HG02973 (cell line): Measurements from ENCODE around the gene LY6G6F.

Experiments used
- ATAC-seq: cut with Tn5 transposase; IDR thresholded peaks from one replicate; pipeline ENCODE4 v1.9.1; 2021; ENCODE audit warnings: moderate library complexity; ENCODE audit not compliant: unreplicated experiment

The LY6G6F gene

DNA sequence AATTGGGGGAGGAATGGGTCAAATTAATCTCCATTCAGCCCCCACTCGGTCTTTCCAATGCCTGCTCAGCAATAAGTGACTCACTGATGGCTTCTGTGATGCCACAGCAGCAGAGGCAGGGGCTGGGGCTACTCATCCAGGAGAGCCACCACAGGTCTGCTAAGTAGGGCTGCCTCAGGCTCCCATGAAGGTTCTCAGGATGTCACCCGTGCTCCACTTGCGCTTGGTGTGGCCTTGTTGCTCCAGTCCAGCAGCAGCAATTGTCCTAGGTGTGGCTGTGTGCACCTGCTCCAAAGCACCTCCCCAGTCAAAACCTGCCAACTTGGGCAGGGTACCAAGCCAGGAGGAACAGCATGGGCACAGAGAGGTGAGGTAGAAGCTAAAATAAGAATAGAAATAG lies 15.5 kb downstream of the LY6G6F start:
- no peak for ATAC-seq

DNA sequence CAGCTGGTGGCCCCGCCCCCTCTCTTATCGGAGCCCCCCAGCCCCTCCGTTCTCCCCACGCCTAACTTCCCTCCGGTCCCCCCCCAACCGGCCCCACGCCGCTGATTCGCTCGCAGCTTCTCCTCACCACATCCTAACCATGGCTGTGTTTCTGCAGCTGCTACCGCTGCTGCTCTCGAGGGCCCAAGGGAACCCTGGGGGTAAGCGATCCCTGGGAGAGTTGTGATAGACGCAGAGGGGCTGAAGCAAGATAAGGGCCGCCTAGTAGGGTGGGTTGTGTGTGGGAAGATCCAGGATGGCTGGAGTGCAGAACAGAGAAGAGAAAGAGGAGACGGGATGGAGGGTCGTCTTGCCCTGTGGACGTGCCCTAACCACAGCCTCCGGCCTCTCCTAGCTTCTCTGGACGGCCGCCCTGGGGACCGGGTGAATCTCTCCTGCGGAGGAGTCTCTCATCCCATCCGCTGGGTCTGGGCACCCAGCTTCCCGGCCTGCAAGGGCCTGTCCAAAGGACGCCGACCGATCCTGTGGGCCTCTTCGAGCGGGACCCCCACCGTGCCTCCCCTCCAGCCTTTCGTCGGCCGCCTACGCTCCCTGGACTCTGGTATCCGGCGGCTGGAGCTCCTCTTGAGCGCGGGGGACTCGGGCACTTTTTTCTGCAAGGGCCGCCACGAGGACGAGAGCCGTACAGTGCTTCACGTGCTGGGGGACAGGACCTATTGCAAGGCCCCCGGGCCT lies 16.7 kb downstream of the LY6G6F start, which contains the start of gene MPIG6B:
Gene MPIG6B (plus strand): TSS at position 129 of the 735 bp plus-strand sequence. CDS start 11 bp downstream, at position 140.
- ATAC-seq = no peak

DNA sequence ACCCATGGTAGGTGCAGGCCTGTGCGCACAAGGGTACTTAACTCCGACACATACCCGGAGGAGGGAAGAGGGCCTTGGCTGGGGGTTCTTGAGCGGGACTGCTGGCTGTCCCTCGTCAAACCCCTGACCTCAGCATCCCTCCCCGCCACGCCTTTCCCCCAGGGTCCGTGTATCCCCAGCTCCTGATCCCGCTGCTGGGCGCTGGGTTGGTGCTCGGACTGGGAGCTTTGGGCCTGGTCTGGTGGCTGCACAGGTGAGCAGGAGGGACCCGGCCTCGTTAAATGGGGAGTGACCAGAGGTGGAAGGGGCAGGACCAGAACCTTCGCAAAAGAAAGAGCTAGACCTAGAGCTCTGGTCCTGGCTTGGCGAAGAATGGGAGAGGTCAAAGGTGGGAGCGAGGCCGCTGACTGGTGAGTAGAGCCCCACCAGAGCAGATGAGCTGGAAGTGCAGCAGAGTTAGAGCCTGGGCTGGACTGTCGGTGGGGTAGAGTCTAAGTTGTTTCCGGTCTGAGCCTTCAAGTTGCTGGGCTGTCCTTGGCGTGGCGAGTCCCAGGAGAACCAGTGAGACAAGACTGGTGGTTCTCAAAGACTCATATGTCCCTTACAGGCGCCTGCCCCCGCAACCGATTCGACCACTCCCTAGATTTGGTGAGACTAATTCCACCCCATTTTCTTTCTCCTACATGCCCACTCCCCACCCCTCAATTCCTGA lies 17.5 kb downstream of the LY6G6F start:
- no peak for ATAC-seq

DNA sequence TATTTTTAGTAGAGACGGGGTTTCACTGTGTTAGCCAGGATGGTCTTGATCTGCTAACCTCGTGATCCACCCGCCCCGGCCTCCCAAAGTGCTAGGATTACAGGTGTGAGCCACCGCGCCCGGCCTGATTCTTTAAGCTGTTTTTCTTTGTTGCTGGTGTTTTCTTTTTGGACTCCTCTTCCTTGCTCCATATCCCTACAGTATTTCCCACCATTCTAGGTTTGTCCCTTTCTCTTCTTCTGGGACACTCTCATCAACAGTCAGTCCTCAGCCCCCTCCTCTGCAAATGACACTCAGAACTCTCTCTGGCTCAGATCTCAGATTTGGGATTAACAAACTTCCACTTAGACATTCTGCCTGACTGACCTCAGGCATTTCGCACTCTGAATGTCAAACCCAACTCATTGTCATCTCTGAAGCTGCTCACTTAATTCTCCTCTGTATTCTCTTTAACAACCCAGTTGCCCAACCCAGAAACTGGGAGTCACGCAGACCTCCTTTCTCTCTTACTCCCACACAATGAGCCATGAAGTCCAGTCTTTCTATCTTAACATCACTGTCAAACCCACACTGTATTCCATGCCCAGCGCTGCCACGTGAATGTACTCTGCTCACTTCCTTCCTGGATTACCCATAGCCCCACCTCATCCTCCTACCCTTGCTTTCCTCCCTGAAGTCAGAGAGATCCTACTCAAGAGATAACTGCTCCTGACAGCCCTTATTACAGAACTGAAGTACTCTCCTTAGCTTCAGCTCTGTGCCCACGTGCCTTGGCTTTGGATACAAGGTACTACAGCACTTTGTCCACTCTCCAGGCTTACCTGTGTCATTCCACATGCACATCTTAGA lies 19.1 kb downstream of the LY6G6F start:
- no peak for ATAC-seq

DNA sequence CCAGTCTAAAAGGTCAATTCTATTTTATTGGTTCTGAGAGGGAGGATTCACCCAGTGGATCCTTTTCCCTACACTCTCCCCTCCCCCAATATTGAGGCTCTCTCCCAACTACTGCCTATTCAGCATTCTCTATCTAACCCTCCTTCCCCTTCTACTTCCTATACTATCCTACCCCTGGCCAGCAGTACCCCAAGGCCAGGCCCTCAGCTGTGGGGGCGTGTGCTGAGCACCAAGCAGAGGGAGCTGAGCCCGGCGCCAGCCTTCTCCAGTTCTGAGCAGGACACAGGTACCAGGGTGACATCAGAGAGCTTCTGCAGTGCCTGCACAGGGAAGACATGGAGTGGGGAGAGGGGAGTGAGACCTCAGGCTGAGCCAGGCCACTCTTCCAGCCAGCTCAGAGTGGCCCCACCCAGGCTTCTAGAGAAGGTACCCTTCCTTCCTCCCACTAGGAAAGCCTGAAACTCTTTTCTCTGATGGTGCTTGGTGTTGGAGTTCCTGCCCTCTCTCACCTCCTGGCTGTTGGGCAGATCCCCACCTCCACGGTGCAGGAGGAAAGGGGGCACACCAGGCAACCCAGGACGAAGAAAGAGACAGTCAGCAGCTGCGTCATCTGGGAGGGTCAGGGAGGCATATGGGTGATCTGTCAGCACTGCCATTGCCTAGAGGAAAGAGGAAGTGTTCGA lies 20.5 kb downstream of the LY6G6F start:
- peak; percentile 54 for ATAC-seq

DNA sequence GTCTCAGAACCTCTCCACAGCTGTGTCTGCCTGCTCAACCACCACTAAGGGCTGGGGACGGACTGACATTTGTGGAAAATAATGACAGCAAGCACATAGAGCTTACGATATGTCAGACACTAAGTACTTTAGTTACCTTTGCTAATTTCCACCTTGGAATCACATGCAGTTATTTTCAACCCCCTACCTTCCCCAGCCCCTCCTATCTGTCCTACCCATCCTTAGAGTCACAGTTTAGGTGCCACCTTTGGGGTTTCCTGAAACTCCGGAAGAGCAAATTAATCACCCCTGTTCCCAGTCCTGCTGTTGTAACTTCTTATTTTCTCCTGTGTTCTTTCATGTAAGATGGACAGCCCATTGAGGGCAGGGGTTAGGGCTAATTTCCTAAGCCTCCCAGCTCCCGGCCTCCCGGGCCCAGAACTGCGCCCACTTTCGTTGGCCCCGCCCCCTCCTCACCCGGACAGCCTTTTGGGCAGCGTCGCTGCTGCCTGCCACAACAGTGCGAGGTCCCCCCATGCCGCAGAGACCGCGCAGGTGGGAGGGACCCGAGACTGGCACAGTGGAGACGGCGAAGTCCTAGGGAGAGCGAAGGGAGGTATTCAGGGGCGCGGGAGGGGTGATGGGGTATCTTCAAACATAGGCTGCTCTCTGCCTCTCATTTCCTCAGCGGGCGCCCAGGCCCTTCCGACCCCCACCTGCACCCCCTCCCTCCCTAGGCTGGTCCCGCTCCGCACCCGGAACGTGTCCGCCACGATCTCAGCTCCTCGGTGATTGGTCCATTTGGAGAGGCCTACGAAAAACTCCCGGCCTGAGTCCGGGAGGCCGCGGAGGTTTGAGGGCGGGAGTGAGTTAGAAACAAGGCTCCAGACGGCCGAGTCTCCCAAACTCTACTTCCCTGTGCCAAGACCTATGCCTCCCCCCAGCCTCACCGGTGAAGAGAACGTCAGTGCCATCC lies 21.3 kb downstream of the LY6G6F start:
- no peak for ATAC-seq

DNA sequence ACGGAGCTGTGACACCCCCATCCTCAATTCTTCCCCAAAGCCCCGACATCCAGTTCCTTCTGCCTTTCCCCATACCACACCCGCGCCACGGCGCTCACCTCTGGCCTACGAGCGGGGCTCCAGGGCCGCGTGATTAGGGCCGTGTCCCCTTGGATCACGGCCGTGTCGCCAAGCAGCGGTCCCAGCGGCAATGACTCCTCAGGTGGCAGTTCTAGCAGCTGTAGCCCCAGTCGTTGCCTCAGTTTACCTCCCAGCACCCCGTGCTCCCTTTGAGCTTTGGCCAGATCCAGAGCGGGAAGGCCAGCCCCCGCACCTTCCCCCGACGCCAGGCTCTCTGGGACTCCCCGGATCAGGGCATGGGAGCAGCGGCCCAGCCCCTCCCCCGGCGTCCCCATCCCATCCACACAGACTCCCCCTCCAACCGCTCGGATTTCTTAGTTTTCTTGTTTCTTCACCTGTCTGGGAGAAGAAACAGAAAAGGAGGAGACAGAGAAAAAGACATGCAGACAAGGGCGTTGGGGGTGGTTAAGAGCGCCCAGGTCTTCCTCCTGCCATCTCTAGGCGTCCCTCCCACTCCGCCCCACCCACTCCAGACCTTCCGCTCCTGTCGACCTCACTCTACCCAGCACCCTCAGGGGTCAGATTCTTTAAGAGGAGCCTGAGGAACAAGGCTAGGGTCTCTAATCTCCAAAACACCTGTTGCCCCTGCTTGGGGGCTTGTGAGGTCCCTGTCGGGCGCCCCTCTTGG lies 22.3 kb downstream of the LY6G6F start, which contains the start of gene DDAH2:
Gene DDAH2 (minus strand): TSS at position 533 of the 748 bp plus-strand sequence. CDS start 138 bp downstream, at position 395.
- no peak for ATAC-seq

DNA sequence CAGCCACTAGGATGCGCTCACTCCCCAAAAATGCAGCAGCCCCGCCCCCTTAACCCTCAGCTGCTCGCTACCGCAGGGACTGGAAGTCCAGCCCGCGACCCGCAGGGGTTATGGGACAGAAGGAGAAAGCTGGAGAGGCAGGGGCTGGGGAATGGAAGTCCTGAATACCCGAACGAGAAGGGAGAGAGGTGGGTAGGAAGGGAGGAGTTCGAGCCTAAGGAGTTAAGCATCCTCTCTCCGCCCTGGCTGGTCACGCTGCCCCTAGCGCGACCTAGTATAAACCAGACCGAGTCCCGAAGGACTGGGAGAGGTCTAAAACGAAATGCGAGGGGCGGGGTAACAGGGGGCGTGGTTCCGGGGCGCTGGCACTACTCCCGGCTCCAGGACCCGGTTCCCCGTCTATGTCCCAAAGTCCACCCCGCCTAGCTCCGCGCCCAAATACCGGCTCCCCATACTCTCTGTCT lies 22.9 kb downstream of the LY6G6F start:
- peak; percentile 43 for ATAC-seq

DNA sequence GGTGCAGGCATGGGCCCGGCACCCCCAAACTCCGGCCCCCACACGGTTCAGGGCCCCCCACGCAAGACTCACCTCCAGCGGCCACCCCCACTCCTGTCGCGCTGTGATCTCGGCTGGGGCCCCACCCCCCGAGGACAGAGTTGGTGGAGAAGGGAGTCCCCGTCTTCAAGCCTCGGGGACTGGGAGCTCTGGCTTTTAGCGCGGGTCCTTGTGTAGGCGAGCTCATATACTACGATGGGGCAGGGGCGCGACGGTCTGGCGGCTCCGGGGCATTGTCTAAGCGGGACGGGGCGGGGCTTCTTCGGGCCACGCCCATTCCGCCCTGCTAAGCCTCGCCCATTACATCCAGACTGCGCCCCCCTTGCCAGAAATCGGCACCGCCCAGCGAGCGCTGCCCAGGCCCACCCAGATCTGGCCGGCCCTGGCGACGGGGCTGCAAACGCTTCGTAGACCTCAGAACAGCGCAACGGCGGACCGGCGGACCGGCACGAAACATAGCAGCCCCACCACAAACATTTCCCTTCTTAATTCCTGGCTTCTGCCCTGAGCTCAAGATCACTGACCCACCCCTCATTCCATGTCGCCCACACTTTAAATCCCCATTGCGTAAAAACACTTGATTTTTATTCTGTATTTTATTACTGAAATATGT lies 23.4 kb downstream of the LY6G6F start:
- no peak for ATAC-seq

DNA sequence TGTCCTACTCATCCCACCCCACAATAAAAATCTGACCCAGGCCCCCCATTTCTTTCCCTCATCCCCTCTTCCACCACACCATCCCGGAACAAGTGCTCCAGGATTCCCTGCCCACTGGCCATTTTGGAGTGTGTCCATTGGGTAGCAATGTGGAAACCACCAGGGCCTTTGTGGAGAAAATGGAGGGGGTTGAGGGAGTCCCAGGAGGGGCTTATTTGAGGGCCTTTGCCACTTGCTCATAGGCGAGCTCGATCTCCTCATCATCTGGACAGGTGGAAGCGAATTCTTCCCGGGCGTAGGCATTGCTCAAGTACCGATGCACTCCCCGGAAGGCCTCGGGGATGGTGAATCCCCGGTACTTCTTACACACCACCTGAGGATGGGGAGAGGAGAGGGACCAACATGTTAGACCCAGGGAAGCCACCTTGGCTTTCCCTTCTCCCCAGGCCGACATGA lies 24.0 kb downstream of the LY6G6F start:
- no peak for ATAC-seq

DNA sequence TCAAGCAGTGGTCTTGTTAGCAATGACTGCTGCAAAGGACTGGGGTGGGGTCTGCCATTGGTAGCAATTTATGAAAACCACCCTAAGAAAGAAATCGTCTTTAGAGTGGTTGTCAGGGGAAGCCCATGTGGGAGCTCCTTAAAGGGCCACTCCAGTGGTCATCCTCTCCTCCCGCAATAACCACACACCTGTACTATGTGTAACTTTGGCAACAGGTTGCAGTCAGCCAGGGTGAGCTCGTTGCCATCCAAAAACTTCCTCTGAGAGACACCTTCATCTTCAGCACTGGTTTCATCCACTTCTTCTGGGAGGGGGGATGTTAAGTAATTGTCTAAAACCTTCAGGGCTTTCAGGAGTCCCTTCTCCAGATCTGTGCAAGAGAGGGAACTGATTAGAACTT lies 25.4 kb downstream of the LY6G6F start:
- no peak for ATAC-seq

DNA sequence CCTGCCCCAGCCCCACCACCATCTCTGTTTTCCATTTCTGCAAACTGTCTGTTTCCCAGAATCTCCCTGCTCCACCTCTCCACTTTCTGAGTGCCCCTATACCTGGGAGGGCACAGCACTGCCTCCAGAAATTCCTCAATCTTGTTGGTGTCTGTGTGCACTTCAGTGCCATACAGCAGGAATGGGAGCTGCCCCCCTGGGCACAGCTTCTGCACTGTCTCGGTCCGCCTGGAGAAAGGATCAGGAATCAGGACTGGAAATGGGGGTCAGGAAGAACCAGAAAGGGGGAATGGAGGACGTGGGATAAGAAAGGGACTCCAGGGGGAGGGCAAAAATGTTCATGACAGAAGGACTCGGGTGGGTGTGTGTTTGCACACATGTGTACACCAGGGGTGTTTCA lies 27.1 kb downstream of the LY6G6F start:
- no peak for ATAC-seq

DNA sequence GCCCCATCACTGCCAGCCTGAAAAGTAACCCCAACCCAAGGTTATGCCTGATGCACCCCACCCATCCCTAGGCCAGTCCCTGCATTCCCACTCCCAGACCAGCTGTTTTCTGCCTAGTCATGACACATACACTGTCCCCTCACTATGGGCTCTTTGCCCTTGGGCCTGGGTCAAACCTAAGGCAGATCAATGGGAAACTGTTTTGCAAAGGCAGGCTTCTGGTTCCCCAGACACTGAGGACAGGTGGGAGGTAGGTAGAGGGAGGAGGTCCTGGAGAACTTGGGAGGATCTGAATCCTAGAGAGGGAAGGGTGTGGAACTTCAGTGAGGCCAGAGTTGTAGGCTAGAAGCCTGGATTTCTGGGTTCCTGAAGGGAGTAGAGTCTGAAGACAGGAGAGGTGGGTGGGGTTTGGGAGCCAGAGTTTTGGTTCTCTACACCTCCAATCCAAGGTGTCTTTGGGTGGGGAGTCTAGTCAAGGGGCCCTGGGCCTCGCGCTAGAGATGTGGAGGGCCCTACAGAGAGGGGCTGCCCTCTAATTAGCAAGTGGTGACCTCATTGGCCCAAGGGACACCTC lies 27.7 kb downstream of the LY6G6F start:
- ATAC-seq = no peak

DNA sequence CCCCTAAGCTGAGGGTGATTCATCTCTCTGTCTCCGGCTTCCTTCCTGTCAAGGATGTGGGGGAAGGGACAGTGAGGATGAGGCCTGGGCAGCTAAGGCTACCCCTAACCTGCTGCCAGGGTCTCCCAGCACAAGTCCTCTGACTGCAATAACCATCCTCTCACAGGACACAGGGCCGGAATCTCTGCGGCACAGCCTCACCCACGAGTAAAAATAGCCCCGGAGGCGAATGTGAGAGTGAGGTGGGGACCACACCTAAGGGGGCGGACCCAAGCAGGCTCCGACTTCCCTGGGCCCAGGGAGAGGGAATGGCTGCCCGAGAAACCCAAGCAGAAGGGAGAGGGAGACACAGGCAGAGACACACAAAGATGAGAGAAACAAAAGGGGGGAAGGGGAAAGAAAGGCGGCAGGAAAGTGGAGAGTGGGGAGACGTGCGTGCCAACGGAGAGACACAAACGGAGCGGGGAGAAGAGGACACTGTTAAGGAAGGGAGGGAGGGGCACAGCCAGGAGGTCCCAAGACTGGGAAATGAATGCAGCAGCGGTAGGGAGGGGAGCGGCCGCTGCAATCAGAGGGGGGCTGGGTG lies 28.2 kb downstream of the LY6G6F start:
- ATAC-seq = no peak

DNA sequence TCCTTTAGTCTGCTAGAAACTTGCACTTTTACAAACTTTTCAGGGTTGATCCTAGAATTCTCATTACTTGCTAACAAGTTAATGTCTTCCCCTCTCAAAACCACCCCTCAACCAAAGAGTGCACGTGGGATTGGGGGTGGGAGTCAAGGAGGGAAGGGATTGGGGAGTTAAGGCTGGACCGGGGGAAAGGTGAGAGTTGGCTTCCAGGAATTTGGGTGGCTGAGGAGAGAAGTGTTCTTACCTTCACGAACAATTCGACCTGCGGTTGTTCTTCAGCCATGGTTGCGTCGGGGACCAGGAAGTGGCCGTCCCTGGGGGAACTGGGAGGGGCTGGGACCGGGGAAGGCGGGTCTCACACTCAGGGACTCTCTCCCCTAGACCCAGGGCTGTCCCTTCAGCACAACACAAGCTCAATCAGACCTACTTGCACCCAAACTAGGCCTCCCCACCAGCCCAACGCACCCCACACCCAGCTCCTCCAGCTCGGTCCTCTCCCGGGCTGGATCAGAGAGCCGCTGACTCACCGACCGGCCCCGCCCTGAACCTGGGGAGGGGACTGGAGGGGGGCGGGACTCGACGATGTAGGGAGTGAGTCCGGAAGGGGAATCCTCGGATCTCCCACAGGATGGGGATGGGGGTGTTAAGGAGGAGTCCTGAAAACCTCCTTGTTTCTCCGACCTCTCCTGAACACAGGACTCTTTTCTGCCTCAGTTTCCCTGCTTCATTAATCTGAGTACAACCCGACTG lies 29.5 kb downstream of the LY6G6F start, which contains the start of gene CLIC1:
Gene CLIC1 (minus strand): TSS at position 510 of the 747 bp plus-strand sequence. CDS start 230 bp downstream, at position 280.
- no peak for ATAC-seq

DNA sequence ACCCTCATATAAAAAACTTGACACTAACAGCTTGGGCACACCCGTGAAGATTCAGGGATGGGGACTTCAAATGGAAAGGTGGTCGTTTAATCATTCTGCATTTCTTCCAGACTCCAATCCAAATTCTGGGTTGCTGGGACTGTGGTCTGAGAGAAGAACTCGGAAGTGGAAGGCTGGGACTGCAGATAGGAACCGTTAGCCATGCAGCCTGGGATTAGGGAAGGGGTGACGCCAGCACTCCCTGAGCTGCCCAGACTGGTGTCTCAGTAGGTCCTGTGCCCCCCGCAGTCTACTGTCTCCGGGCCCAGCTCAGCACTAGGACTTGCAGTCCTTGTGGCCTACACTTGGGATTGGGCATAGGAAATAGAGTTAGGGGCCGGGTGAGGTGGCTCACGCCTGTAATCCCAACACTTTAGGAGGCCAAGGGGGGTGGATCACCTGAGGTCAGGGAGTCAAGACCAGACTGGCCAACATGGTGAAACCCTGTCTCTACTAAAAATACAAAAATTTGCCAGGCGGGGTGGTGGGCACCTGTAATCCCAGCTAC lies 30.2 kb downstream of the LY6G6F start:
- no peak for ATAC-seq
